Transverse colon (tissue), 4 donors: ENCODE results near the gene CAND1. TPM values are rescaled to one million over a fixed set of nuclear protein-coding genes. Genes with fewer than 3 reads are reported as not detected.

Experiments used
- DNase-seq: peaks from one replicate; pipeline ENCODE4 v3.0.0-alpha.2; 2019
- H3K27ac ChIP-seq, 4 donors: fragments of 200-600 bp; sonication (generic); 2 replicates each; pipeline ENCODE4 v1.5.1; 2016 to 2018; ENCODE audit warnings: inconsistent platforms in 4 of 4
- H3K27me3 ChIP-seq: fragments of 200-600 bp; sonication (generic); 2 replicates; pipeline ENCODE4 v1.5.1; 2017; ENCODE audit warnings: inconsistent platforms
- H3K36me3 ChIP-seq, 4 donors: fragments of 200-600 bp; sonication (generic); 2 replicates each; pipeline ENCODE4 v1.5.1; 2017 to 2019; ENCODE audit warnings: inconsistent platforms in 4 of 4
- H3K4me1 ChIP-seq, 4 donors: fragments of 200-600 bp; sonication (generic); 2 replicates each; pipeline ENCODE4 v1.5.1; 2017 to 2020; ENCODE audit warnings: inconsistent platforms in 4 of 4
- H3K4me3 ChIP-seq, 4 donors: fragments of 200-600 bp; sonication (generic); 1 replicate in 1 of 4; 2 replicates in 3 of 4; pipeline versions ENCODE4 v1.5.1 to v1.6.1; 2017 to 2019; ENCODE audit warnings: inconsistent platforms in 4 of 4
- H3K9me3 ChIP-seq, 2 donors: fragments of 200-600 bp; sonication (generic); 2 replicates each; pipeline ENCODE4 v1.5.1; 2017 to 2019; ENCODE audit warnings: inconsistent platforms in 2 of 2
- CTCF ChIP-seq, 5 experiments: fragments of 200-600 bp in 3 of 5; fragments of 450-650 bp in 2 of 5; sonication (generic) in 3 of 5; IDR thresholded peaks; 1 replicate in 2 of 5; 2 replicates in 3 of 5; pipeline ENCODE4 v1.5.1; 2016 to 2017; ENCODE audit warnings: antibody characterized with exemption in 5 of 5, inconsistent platforms in 3 of 5, mild to moderate bottlenecking in 2 of 5, moderate library complexity in 1 of 5
- EP300 ChIP-seq: sonication (generic); formaldehyde crosslinking; IDR thresholded peaks from one replicate; pipeline ENCODE4 v1.6.1; 2017; ENCODE audit warnings: antibody characterized with exemption, low read depth
- POLR2A ChIP-seq: fragments of 450-650 bp; IDR thresholded peaks from one replicate; pipeline ENCODE4 v1.6.1; 2016; ENCODE audit warnings: antibody characterized with exemption, mild to moderate bottlenecking, moderate library complexity
- POLR2AphosphoS5 ChIP-seq, 3 donors: sonication (generic); formaldehyde crosslinking; IDR thresholded peaks; one replicate each; pipeline ENCODE4 v1.6.1; 2016; ENCODE audit warnings: antibody characterized with exemption in 3 of 3
- WGBS, 2 donors: methylation state at CpG; one replicate each; pipeline ENCODE4 v1.1.5; 2018; ENCODE audit warnings: low coverage in 1 of 2; 5-methylcytosine and 5-hydroxymethylcytosine counted together
- in situ Hi-C, 4 donors: fragments of 200-750 bp; cut with MboI; loops; one replicate each; pipeline versions ENCODE4 v1.15.0 to v1.15.1; 2017; ENCODE audit warnings: low sequenced_read_pairs in 3 of 4, low pct_ligation_motif_present in 1 of 4, low pct_unique_long_range_greater_than_20kb in 1 of 4
- intact Hi-C: fragments of 100-400 bp; cut with DNase I; formaldehyde crosslinking; loops from one replicate; pipeline ENCODE4 v1.15.1; 2023; ENCODE audit warnings: low total_unique reads
- total RNA-seq, 4 donors: library from RNA; depleted of rRNA; stranded (reverse); fragments of >200 nt; gene quantifications; one replicate each; pipeline ENCODE4 v1.1.0, GENCODE V29; 2016

CAND1 gene
- total RNA-seq, 4 donors from 2014 or later = 58.4 to 99.2 (median 83.0) TPM

- WGBS, 2 donors = 3 to 4% methylated on average over 6 to 19 of the region's 19 CpGs
- no peaks in the 10 kb centered on the region for H3K9me3 ChIP-seq
- intact Hi-C loops (no loop called here), in situ Hi-C loops (no loop called here)
- peaks cover 11 to 42% (median 26%) of the 10 kb centered on the region in 4 donors for H3K4me1 ChIP-seq
- H3K27me3 ChIP-seq = no peaks in the 10 kb centered on the region
- H3K27ac ChIP-seq = peak overlapping the region; percentile 96 to 99 (median 98)
- H3K4me3 ChIP-seq = peak overlapping the region; percentile 44 to 95 (median 84)
- H3K36me3 ChIP-seq = no peaks in the 10 kb centered on the region
- TF ChIP-seq CTCF (IDR thresholded peaks at IDR 0.05) (no peak), POLR2AphosphoS5 (IDR thresholded peaks at IDR 0.05) (peak in 2 of 3 donors; percentile 12 to 52)
- peak; percentile 88 for DNase-seq
These were observed 743 bp upstream of the CAND1 start for GRCh38 chr12:67268335-67268895.

GRCh38 chr12:67269633-67270573 is 745 bp downstream of the CAND1 start:
- peak in 2 of 5 experiments; percentile 19 to 32 for TF ChIP-seq CTCF (IDR thresholded peaks at IDR 0.05)
- TF ChIP-seq EP300 = no peak
- no peak for TF ChIP-seq POLR2AphosphoS5 (IDR thresholded peaks at IDR 0.05)
- TF ChIP-seq POLR2A = peak; percentile 75
- in situ Hi-C loops (no loop called here), intact Hi-C loops (no loop called here)
- peaks cover 11 to 57% (median 35%) of the 10 kb centered on the region in 4 donors for H3K4me1 ChIP-seq
- peak overlapping the region; percentile 96 to 99 (median 98) for H3K27ac ChIP-seq
- peak; percentile 54 for DNase-seq
- H3K9me3 ChIP-seq = no peaks in the 10 kb centered on the region
- H3K4me3 ChIP-seq = peak overlapping the region; percentile 80 to 95 (median 86)
- 0 to 1% methylated on average over 9 to 47 of the region's 61 CpGs for WGBS, 2 donors
- no peaks in the 10 kb centered on the region for H3K36me3 ChIP-seq
- no peaks in the 10 kb centered on the region for H3K27me3 ChIP-seq

- WGBS, 2 donors = 1 to 3% methylated on average over 6 of the region's 6 CpGs
- DNase-seq = no peak
- Histone ChIP-seq H3K27me3 (no peaks in the 10 kb centered on the region), H3K36me3 (no peaks in the 10 kb centered on the region), H3K4me1 (peaks cover 11 to 64% (median 38%) of the 10 kb centered on the region in 4 donors), H3K27ac (peak overlapping the region; percentile 96 to 99 (median 98)), H3K4me3 (peak overlapping the region; percentile 80 to 95 (median 86)), H3K9me3 (no peaks in the 10 kb centered on the region)
- in situ Hi-C loops = no loop called here
- intact Hi-C loops = no loop called here
- TF ChIP-seq POLR2AphosphoS5 (IDR thresholded peaks at IDR 0.05) (no peak), POLR2A (no peak), EP300 (no peak), CTCF (IDR thresholded peaks at IDR 0.05) (no peak)
These were observed 1.5 kb downstream of the CAND1 start for GRCh38 chr12:67270622-67271021.

- H3K27me3 ChIP-seq = no peaks in the 10 kb centered on the region
- intact Hi-C loops (no loop called here), in situ Hi-C loops (no loop called here)
- no peaks in the 10 kb centered on the region for H3K9me3 ChIP-seq
- peaks cover 11 to 72% (median 41%) of the 10 kb centered on the region in 4 donors for H3K4me1 ChIP-seq
- WGBS, 2 donors = 33 to 56% methylated on average over 1 of the region's 1 CpG
- peak overlapping the region in 2 of 4 donors; percentile 96 to 99 for H3K27ac ChIP-seq
- DNase-seq = no peak
- H3K36me3 ChIP-seq = no peaks in the 10 kb centered on the region
- TF ChIP-seq CTCF (IDR thresholded peaks at IDR 0.05) (no peak), POLR2A (no peak), POLR2AphosphoS5 (IDR thresholded peaks at IDR 0.05) (no peak), EP300 (no peak)
- no peak overlapping the region for H3K4me3 ChIP-seq
These were observed 2.8 kb downstream of the CAND1 start for GRCh38 chr12:67271976-67272375.
